Glutamatergic neuron (in vitro differentiated cells): ENCODE data around the gene SRCIN1. TPM values are rescaled to one million over a fixed set of nuclear protein-coding genes. Genes with fewer than 3 reads are reported as not detected.

Source experiments
- DNase-seq: peaks from one replicate; pipeline ENCODE4 v3.0.0; 2022
- H3K27ac Mint-ChIP-seq: one replicate; pipeline ENCODE4 v1.8.0; 2020; ENCODE audit warnings: mild to moderate bottlenecking, mixed read lengths, inconsistent platforms; ENCODE audit not compliant: unreplicated experiment
- H3K27me3 Mint-ChIP-seq: one replicate; pipeline ENCODE4 v1.8.0; 2020; ENCODE audit warnings: mild to moderate bottlenecking, moderate library complexity, mixed read lengths, inconsistent platforms; ENCODE audit not compliant: unreplicated experiment
- H3K36me3 Mint-ChIP-seq: one replicate; pipeline ENCODE4 v1.8.0; 2020; ENCODE audit warnings: mild to moderate bottlenecking, mixed read lengths, inconsistent platforms; ENCODE audit not compliant: unreplicated experiment
- H3K4me1 Mint-ChIP-seq: one replicate; pipeline ENCODE4 v1.8.0; 2020; ENCODE audit warnings: mild to moderate bottlenecking, low read depth, mixed read lengths, inconsistent platforms; ENCODE audit not compliant: unreplicated experiment
- H3K4me3 Mint-ChIP-seq: one replicate; pipeline ENCODE4 v1.8.0; 2020; ENCODE audit warnings: mild to moderate bottlenecking, mixed read lengths, inconsistent platforms; ENCODE audit not compliant: unreplicated experiment
- H3K9me3 Mint-ChIP-seq: one replicate; pipeline ENCODE4 v1.8.0; 2020; ENCODE audit warnings: mild to moderate bottlenecking, moderate library complexity, mixed read lengths, inconsistent platforms; ENCODE audit not compliant: unreplicated experiment
- total RNA-seq: library from RNA; stranded (reverse); fragmentation: NEBNext Ultra II Directional; extraction: Animal tissue kit (Norgen Biotek cat#: 25700); gene quantifications from one replicate; pipeline ENCODE4 v1.2.1, GENCODE V29; 2021; ENCODE audit not compliant: unreplicated experiment
- TF ChIP-seq, protein P1 (sequence below): fragments of 200-600 bp; sonication (generic); IDR thresholded peaks from one replicate; pipeline ENCODE4 v1.5.0; 2021; ENCODE audit not compliant: partially characterized antibody, unreplicated experiment

The SRCIN1 gene
- total RNA-seq, 1 donor from 2014 or later: 20.8 TPM

DNA sequence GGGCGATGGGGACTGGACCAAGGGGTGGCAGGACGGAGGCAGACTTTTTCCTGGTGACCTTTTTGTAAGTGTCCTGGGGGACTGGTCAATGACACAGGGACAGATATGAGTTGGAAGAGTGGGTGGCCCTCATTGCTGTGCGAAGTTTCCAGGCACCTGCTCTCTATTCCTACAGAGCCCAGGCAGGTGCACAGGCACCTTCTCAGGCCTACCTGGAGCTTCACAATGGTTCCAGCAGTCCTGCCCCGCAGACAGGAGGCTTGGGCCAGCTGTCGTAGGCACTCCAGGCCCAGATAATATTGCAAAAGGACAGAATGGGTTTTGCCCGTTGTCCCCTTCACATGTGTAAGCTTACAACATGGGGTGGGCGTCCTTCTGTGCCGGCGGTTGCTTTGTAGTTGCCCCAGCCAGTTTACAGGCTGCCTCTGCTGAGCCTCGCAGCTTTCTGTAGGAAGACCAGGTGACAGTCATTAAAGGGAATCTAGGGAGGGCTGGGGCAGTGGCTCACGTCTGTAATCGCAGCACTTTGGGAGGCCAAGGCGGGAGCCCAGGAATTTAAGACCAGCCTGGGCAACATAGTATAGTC, 93.2 kb downstream of the SRCIN1 start:
- H3K4me1 Mint-ChIP-seq: peaks cover 7% of the 10 kb centered on the region
- peaks cover 14% of the 10 kb centered on the region for H3K9me3 Mint-ChIP-seq
- no peak overlapping the region for H3K27ac Mint-ChIP-seq
- H3K27me3 Mint-ChIP-seq: peaks cover 21% of the 10 kb centered on the region
- H3K4me3 Mint-ChIP-seq: no peak overlapping the region
- H3K36me3 Mint-ChIP-seq: no peaks in the 10 kb centered on the region
- TF ChIP-seq, protein P1, sequence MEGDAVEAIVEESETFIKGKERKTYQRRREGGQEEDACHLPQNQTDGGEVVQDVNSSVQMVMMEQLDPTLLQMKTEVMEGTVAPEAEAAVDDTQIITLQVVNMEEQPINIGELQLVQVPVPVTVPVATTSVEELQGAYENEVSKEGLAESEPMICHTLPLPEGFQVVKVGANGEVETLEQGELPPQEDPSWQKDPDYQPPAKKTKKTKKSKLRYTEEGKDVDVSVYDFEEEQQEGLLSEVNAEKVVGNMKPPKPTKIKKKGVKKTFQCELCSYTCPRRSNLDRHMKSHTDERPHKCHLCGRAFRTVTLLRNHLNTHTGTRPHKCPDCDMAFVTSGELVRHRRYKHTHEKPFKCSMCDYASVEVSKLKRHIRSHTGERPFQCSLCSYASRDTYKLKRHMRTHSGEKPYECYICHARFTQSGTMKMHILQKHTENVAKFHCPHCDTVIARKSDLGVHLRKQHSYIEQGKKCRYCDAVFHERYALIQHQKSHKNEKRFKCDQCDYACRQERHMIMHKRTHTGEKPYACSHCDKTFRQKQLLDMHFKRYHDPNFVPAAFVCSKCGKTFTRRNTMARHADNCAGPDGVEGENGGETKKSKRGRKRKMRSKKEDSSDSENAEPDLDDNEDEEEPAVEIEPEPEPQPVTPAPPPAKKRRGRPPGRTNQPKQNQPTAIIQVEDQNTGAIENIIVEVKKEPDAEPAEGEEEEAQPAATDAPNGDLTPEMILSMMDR: no peak
- DNase-seq: no peak

DNA sequence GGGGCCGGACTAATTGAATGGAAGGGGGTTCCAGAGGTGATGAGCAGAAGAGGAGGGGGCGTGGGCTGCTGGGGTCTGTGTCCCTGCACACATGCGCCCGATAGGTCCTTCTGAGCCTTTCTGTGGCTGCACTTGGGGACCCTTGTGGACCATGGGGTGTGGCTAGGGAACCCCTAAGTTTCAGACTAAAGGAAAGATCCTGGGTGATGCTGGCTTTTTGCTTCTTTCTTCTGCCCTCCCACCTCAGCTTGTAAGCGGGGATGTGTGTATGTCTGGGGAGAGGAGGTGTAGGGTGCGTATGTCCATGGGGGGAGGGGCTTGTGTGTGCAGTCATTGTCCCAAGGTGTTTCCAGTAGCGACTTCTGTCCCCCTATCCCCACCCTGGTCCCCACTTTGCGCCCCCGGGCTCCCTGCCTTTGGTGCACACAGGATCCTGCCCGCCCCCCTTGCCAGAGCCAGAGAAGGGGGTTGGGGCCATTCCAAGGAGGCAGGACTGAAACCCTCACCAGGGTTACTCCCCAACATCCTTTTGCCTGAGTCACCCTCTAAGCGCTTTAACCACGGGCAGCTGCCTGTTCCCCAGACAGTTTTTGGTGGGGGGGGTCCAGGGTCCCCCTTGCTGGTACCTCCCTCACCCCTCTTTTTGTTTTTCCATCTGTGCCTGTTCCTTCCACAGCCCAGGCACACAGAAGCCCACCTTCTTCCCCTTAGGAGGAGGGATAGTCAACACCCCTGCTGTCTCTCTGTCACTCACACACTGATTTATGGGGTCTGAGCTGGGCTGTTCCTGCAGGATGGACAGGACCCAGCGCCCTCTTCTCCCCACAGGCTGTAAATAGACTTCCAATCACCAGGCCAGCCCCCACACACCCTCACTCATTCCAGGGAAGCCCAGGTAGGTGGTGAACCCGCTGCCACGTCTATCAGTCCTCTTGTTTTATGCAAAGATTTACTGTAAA, 94.3 kb downstream of the SRCIN1 start:
- no peak for DNase-seq
- peak overlapping the region; percentile 38 for H3K27ac Mint-ChIP-seq
- H3K27me3 Mint-ChIP-seq: peaks cover 21% of the 10 kb centered on the region
- H3K4me1 Mint-ChIP-seq: peaks cover 7% of the 10 kb centered on the region
- peaks cover 14% of the 10 kb centered on the region for H3K9me3 Mint-ChIP-seq
- peak overlapping the region; percentile 72 for H3K4me3 Mint-ChIP-seq
- TF ChIP-seq, protein P1: no peak
- H3K36me3 Mint-ChIP-seq: no peaks in the 10 kb centered on the region

DNA sequence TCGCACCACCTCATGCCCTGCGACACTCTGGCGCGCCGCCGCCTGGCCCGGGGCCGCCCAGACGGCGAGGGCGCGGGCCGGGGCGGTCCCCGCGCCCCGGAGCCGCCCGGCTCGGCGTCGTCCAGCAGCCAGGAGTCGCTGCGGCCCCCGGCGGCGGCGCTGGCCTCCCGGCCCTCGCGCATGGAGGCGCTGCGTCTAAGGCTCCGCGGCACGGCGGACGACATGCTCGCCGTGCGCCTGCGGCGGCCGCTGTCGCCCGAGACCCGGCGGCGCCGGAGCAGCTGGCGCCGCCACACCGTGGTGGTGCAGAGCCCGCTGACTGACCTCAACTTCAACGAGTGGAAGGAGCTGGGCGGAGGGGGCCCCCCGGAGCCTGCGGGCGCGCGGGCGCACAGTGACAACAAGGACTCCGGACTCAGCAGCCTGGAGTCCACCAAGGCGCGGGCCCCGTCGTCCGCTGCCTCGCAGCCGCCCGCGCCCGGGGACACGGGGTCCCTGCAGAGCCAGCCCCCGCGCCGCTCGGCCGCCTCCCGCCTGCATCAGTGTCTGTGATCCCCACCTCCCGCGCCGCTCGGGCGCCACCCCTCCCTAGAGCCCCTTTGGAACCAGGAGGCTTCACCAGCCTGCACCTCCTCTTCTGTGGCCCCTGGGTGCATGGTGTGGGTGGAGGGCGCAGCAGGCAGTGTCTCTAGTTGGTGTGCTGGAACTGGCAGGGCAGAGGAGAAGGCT, 95.2 kb downstream of the SRCIN1 start:
- Mint-ChIP-seq H3K36me3 (no peaks in the 10 kb centered on the region), H3K4me1 (peaks cover 7% of the 10 kb centered on the region), H3K27me3 (peaks cover 21% of the 10 kb centered on the region), H3K9me3 (peaks cover 14% of the 10 kb centered on the region), H3K27ac (peak overlapping the region; percentile 38), H3K4me3 (peak overlapping the region; percentile 72)
- TF ChIP-seq, protein P1: no peak
- DNase-seq: peak; percentile 77

DNA sequence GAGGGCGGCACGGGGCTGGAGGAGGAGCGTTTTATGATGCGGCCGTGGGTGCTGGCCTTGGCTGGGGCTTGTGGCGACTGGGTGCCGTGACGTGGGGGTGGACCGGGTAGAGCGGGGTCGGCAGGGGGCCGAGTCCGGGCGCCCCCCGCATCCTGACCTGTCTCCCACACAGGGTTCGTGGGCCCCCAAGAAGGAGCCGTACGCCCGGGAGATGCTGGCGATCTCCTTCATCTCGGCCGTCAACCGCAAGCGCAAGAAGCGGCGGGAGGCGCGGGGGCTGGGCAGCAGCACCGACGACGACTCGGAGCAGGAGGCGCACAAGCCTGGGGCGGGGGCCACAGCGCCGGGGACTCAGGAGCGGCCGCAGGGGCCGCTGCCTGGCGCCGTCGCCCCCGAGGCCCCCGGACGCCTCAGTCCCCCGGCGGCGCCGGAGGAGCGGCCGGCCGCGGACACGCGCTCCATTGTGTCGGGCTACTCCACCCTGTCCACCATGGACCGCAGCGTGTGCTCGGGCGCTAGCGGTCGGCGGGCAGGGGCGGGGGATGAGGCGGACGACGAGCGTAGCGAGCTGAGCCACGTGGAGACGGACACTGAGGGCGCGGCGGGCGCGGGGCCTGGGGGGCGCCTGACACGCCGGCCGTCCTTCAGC, 95.9 kb downstream of the SRCIN1 start:
- H3K4me1 Mint-ChIP-seq: peaks cover 7% of the 10 kb centered on the region
- DNase-seq: peak; percentile 52
- peaks cover 14% of the 10 kb centered on the region for H3K9me3 Mint-ChIP-seq
- H3K27me3 Mint-ChIP-seq: peaks cover 21% of the 10 kb centered on the region
- peak overlapping the region; percentile 89 for H3K27ac Mint-ChIP-seq
- TF ChIP-seq, protein P1: no peak
- H3K4me3 Mint-ChIP-seq: peak overlapping the region; percentile 90
- no peaks in the 10 kb centered on the region for H3K36me3 Mint-ChIP-seq
